IMR-90 (cell line): Measurements from ENCODE around the gene IL6ST. TPM values are rescaled to one million over a fixed set of nuclear protein-coding genes. Genes with fewer than 3 reads are reported as not detected.
A peak's percentile ranks its signal among the peaks of the same experiment; 100 is the strongest.

Experiments
- ATAC-seq: fragments of 200-7000 bp; cut with Tn5 transposase; 2 replicates; pipeline ENCODE4 v1.9.1; 2020; ENCODE audit warnings: low read depth, mild to moderate bottlenecking, moderate library complexity
- BruUV-seq: library from RNA; stranded (reverse); fragments of 400-500 nt; replicated peaks from 2 replicates; lab custom pipeline; 2021; lab: Mats Ljungman, UMichigan
- CTCF ChIA-PET: fragments of 300-600 bp; formaldehyde crosslinking; extraction: SDS; loops from one replicate; lab custom pipeline; 2021; ENCODE audit warnings: antibody characterized with exemption; lab: Yijun Ruan, JAX
- POLR2A ChIA-PET: fragments of 300-600 bp; sonication (Branson Sonifier 250); formaldehyde crosslinking; loops from one replicate; lab custom pipeline; 2022; ENCODE audit warnings: antibody characterized with exemption; ENCODE audit not compliant: unreplicated experiment; lab: Charles Lee
- DNase-seq: peaks from one replicate; pipeline ENCODE4 v3.0.0; 2013
- H2AFZ ChIP-seq: replicated peaks from 2 replicates; pipeline ENCODE3; 2013; ENCODE audit warnings: low read length, mild to moderate bottlenecking; ENCODE audit not compliant: poor library complexity
- H2AK5ac ChIP-seq: 2 replicates; pipeline ENCODE4 v1.6.1; 2013; ENCODE audit warnings: low read depth, low read length, inconsistent platforms
- H2AK9ac ChIP-seq: replicated peaks from 2 replicates; pipeline ENCODE3; 2013; ENCODE audit warnings: mild to moderate bottlenecking, low read depth, low read length, moderate library complexity; ENCODE audit not compliant: poor library complexity
- H2BK120ac ChIP-seq: 2 replicates; pipeline ENCODE4 v1.6.1; 2013; ENCODE audit warnings: low read depth, low read length, inconsistent platforms
- H2BK15ac ChIP-seq: 3 replicates; pipeline ENCODE4 v1.6.1; 2013; ENCODE audit warnings: low read depth, low read length, inconsistent platforms
- H2BK20ac ChIP-seq: 2 replicates; pipeline ENCODE4 v1.6.1; 2013; ENCODE audit warnings: low read depth, mild to moderate bottlenecking, inconsistent platforms, low read length, moderate library complexity
- H2BK5ac ChIP-seq: 2 replicates; pipeline ENCODE4 v1.6.1; 2013; ENCODE audit warnings: mild to moderate bottlenecking, low read depth, low read length, inconsistent platforms; ENCODE audit not compliant: poor library complexity, severe bottlenecking
- H3K14ac ChIP-seq: replicated peaks from 2 replicates; pipeline ENCODE4 v1.6.1; 2013; ENCODE audit warnings: low read depth, low read length, inconsistent platforms
- H3K18ac ChIP-seq: 2 replicates; pipeline ENCODE4 v1.6.1; 2013; ENCODE audit warnings: low read depth, low read length, control low read depth
- H3K23ac ChIP-seq: 2 replicates; pipeline ENCODE4 v1.6.1; 2013; ENCODE audit warnings: low read depth, low read length, inconsistent platforms
- H3K27ac ChIP-seq: 2 replicates; pipeline ENCODE4 v1.5.1; 2013; ENCODE audit warnings: mild to moderate bottlenecking, control low read depth, low read length; ENCODE audit not compliant: insufficient read depth
- H3K27me3 ChIP-seq: 2 replicates; pipeline ENCODE4 v1.6.1; 2013; ENCODE audit warnings: low read length; ENCODE audit not compliant: control insufficient read depth, insufficient read depth
- H3K36me3 ChIP-seq: 2 replicates; pipeline ENCODE4 v1.6.1; 2013; ENCODE audit warnings: low read length, mixed read lengths; ENCODE audit not compliant: control insufficient read depth, insufficient read depth
- H3K4ac ChIP-seq: 2 replicates; pipeline ENCODE4 v1.6.1; 2013; ENCODE audit warnings: low read depth, low read length, inconsistent platforms
- H3K4me1 ChIP-seq: 2 replicates; pipeline ENCODE4 v1.6.1; 2013; ENCODE audit warnings: low read length, mixed read lengths; ENCODE audit not compliant: control insufficient read depth, insufficient read depth
- H3K4me2 ChIP-seq: 2 replicates; pipeline ENCODE4 v1.6.1; 2013; ENCODE audit warnings: low read depth, mild to moderate bottlenecking, control low read depth, low read length, moderate library complexity
- H3K4me3 ChIP-seq: 2 replicates; pipeline ENCODE4 v1.5.1; 2013; ENCODE audit warnings: low read depth, mild to moderate bottlenecking, control low read depth, low read length, moderate library complexity; ENCODE audit not compliant: insufficient read depth
- H3K56ac ChIP-seq: 2 replicates; pipeline ENCODE4 v1.6.1; 2013; ENCODE audit warnings: low read length, inconsistent platforms; ENCODE audit not compliant: insufficient read depth; ENCODE audit errors: extremely low read depth
- H3K79me1 ChIP-seq, 2 experiments: 2 replicates each; pipeline ENCODE4 v1.6.1; 2013; ENCODE audit warnings: low read length in 2 of 2, inconsistent platforms in 1 of 2, low read depth in 1 of 2
- H3K9ac ChIP-seq: 2 replicates; pipeline ENCODE4 v1.6.1; 2013; ENCODE audit warnings: low read depth, low read length, control low read depth
- H3K9me1 ChIP-seq: 2 replicates; pipeline ENCODE4 v1.6.1; 2013; ENCODE audit warnings: low read length, inconsistent platforms; ENCODE audit not compliant: insufficient read depth
- H3K9me3 ChIP-seq: 2 replicates; pipeline ENCODE4 v1.6.1; 2013; ENCODE audit warnings: low read length; ENCODE audit not compliant: control insufficient read depth, insufficient read depth
- H4K20me1 ChIP-seq: 2 replicates; pipeline ENCODE4 v1.6.1; 2013; ENCODE audit warnings: low read length, inconsistent platforms; ENCODE audit not compliant: insufficient read depth
- H4K5ac ChIP-seq: 2 replicates; pipeline ENCODE4 v1.6.1; 2013; ENCODE audit warnings: mild to moderate bottlenecking, low read depth, low read length, control low read depth
- H4K8ac ChIP-seq, 2 experiments: 2 replicates each; pipeline ENCODE4 v1.6.1; 2013; ENCODE audit warnings: low read depth in 2 of 2, low read length in 2 of 2, control low read depth in 1 of 2, inconsistent platforms in 1 of 2
- H4K91ac ChIP-seq: 2 replicates; pipeline ENCODE4 v1.6.1; 2013; ENCODE audit warnings: low read depth, low read length, inconsistent platforms; ENCODE audit not compliant: insufficient read depth
- BHLHE40 ChIP-seq: fragments of 150-350 bp; IDR thresholded peaks from 2 replicates; pipeline ENCODE4 v1.6.1; 2016; ENCODE audit warnings: mild to moderate bottlenecking, low read depth, low read length
- CHD1 ChIP-seq: IDR thresholded peaks from 2 replicates; pipeline ENCODE4 v1.6.1; 2012; ENCODE audit warnings: low read depth, low read length, improper control_type of control experiment
- NFE2L2 ChIP-seq: fragments of 150-350 bp; IDR thresholded peaks from 2 replicates; pipeline ENCODE4 v1.6.1; 2016; ENCODE audit warnings: low read depth, mild to moderate bottlenecking, low read length
- WGBS, 2 experiments: methylation state at CpG; one replicate each; pipeline versions ENCODE4 v1.1.5 to v1.1.7; 2013; ENCODE audit warnings: missing lambda C conversion rate in 2 of 2; ENCODE audit not compliant: insufficient read length in 1 of 2; ENCODE audit errors: extremely low coverage in 2 of 2; 5-methylcytosine and 5-hydroxymethylcytosine counted together
- dilution Hi-C: fragments of 300-500 bp; cut with HindIII; formaldehyde crosslinking; loops from one replicate; pipeline ENCODE4 v1.14.3; 2018; ENCODE audit warnings: low sequenced_read_pairs; ENCODE audit not compliant: unreplicated experiment
- in situ Hi-C: fragments of 300-500 bp; cut with MboI; formaldehyde crosslinking; loops from 3 replicates; pipeline ENCODE4 v1.14.3; 2019; ENCODE audit warnings: low sequenced_read_pairs, inconsistent platforms, mixed read lengths
- intact Hi-C: fragments of 100-400 bp; cut with micrococcal nuclease; formaldehyde crosslinking; loops from 2 replicates; pipeline ENCODE4 v1.10.0; 2022
- polyA plus RNA-seq, 3 experiments: library from polyadenylated mRNA; depleted of rRNA; stranded (reverse); fragments of >200 nt; gene quantifications; 2 replicates each; pipeline ENCODE4 v1.2.3, GENCODE V29; 2012; ENCODE audit warnings: low replicate concordance in 1 of 3
- total RNA-seq: library from RNA; depleted of rRNA; stranded (reverse); fragments of >200 nt; gene quantifications from 2 replicates; pipeline ENCODE4 v1.2.3, GENCODE V29; 2012
- TF ChIP-seq, protein P1 (sequence below): fragments of 150-350 bp; IDR thresholded peaks from 2 replicates; pipeline ENCODE4 v1.6.1; 2016; ENCODE audit warnings: low read depth, mild to moderate bottlenecking, low read length, moderate library complexity, borderline replicate concordance
- TF ChIP-seq, protein P2 (sequence below): fragments of 150-350 bp; IDR thresholded peaks from 2 replicates; pipeline ENCODE4 v1.6.1; 2017; ENCODE audit warnings: mild to moderate bottlenecking, antibody characterized with exemption, low read length, low read depth

The IL6ST gene
- total and polyA plus RNA-seq, 2 of the 4 experiments (the other 2 are of a cell fraction): 90.6 to 506 TPM

DNA sequence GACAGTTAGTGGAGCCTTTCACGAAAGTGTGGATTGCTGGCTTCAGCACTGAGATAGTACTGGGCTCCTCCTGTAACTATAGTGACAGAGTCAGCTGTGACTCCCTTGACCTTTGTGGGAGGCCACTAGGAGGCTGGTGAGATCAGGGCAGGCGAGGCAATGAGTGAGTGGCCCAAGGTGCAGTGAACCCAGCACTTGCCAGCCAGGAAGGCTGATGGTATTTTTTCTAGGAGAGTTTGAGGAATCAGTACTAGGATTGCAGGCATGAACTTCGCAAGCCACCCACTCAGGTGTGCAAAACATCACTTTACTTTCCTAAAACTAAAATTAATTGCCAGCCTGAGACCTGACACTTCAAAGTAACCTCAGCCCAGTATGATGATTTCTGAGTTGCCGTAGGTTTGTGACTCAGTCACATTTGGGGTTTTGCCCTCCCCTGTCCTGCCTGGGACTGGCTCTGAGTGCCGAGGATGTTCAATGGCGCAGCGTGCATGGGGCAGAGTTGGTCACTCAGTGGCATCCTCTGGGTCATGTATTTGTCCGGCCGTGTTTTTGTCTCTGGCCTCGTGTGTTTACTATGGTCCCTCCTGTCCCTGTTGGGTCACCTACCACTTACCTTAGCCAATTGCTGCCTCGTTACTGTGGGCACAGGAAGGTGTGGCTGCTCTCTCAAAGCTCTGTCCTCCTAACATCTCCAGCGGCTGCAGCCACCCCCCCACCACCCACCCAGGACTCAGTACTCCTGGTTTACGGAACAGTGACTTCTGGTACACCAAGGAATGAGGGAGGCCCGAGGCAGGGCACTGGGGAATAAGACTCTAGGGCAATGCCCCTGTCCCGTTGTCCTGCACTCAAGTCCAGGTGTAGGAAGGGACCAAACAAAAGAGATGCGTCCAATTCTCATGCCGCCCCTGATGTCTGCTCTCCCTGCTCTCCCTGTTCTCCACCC lies 76.4 kb downstream of the IL6ST start:
- Histone ChIP-seq H2BK5ac (no peak overlapping the region), H2BK120ac (no peak overlapping the region), H4K91ac (no peak overlapping the region), H3K9me3 (no peaks in the 10 kb centered on the region), H4K5ac (no peak overlapping the region), H3K4me1 (peaks cover 2% of the 10 kb centered on the region; the same call in 1 of the 2 replicates), H2BK15ac (no peak overlapping the region), H2AK5ac (no peak overlapping the region), H3K4me3 (no peak overlapping the region), H3K23ac (no peak overlapping the region), H3K4ac (no peak overlapping the region), H3K18ac (no peak overlapping the region), H3K9me1 (no peaks in the 10 kb centered on the region), H3K4me2 (no peak overlapping the region), H2AFZ (no peak overlapping the region), H3K27ac (no peak overlapping the region), H3K27me3 (no peaks in the 10 kb centered on the region), H3K79me1 (no peaks in the 10 kb centered on the region), H3K14ac (no peak overlapping the region), H4K20me1 (no peaks in the 10 kb centered on the region), H2BK20ac (no peak overlapping the region), H3K36me3 (no peaks in the 10 kb centered on the region), H4K8ac (no peak overlapping the region), H3K56ac (no peak overlapping the region), H3K9ac (no peak overlapping the region), H2AK9ac (no peak overlapping the region)
- CTCF ChIA-PET: interaction anchor here (1.2 kb wide), 1 partner anchor 10 kb away, joined by 3 read pairs; no protein-coding TSS in a partner anchor
- dilution Hi-C loops (no loop called here), intact Hi-C loops (loop anchor here (10.0 kb wide), 1 partner anchor 584 kb away; no protein-coding TSS in a partner anchor), in situ Hi-C loops (loop anchor here (25.0 kb wide), 1 partner anchor 581 kb away; no protein-coding TSS in a partner anchor)
- BruUV-seq: no TSS peak
- POLR2A ChIA-PET: no interaction called here
- DNase-seq (no peak), ATAC-seq (peak; percentile 54)
- TF ChIP-seq CHD1 (no peak), BHLHE40 (no peak), NFE2L2 (no peak)
- TF ChIP-seq, protein P1, sequence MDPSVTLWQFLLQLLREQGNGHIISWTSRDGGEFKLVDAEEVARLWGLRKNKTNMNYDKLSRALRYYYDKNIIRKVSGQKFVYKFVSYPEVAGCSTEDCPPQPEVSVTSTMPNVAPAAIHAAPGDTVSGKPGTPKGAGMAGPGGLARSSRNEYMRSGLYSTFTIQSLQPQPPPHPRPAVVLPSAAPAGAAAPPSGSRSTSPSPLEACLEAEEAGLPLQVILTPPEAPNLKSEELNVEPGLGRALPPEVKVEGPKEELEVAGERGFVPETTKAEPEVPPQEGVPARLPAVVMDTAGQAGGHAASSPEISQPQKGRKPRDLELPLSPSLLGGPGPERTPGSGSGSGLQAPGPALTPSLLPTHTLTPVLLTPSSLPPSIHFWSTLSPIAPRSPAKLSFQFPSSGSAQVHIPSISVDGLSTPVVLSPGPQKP: no peak
- TF ChIP-seq, protein P2, sequence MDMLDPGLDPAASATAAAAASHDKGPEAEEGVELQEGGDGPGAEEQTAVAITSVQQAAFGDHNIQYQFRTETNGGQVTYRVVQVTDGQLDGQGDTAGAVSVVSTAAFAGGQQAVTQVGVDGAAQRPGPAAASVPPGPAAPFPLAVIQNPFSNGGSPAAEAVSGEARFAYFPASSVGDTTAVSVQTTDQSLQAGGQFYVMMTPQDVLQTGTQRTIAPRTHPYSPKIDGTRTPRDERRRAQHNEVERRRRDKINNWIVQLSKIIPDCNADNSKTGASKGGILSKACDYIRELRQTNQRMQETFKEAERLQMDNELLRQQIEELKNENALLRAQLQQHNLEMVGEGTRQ: no peak
- 98% methylated on average over 6 of the region's 17 CpGs; no CpG with 5 or more reads in 1 of the 2 experiments for WGBS, 2 experiments
